NCI-H2171 treated with DMSO at 0.1 percent for 48 hours (cell line): Measurements from ENCODE around the gene MIB2.
"Not testable (repeated sequence)": the region's sequence is repeated elsewhere in the genome, so short reads cannot be mapped to it uniquely, and the experiment has no call there.

Experiments used
- DNase-seq: peaks from one replicate; lab custom pipeline; 2025; lab: John Stamatoyannopoulos, UW

MIB2 gene

DNA sequence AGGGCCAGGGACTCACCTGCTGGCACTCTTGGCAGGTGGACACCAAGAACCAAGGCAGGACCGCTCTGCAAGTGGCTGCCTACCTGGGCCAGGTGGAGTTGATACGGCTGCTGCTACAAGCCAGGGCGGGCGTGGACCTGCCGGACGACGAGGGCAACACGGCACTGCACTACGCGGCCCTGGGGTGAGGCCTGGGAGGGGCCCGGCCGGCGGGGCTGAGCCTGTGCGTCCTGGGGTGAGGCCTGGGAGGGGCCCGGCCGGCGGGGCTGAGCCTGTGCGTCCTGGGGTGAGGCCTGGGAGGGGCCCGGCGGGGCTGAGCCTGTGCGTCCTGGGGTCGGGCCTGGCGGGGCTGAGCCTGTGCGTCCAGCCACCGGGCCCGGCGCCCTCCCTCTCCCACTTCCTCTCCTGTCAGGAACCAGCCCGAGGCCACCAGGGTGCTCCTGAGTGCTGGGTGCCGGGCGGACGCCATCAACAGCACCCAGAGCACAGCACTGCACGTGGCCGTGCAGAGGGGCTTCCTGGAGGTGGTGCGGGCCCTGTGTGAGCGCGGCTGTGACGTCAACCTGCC lies 12.0 kb downstream of the MIB2 start:
- no peak for DNase-seq

DNA sequence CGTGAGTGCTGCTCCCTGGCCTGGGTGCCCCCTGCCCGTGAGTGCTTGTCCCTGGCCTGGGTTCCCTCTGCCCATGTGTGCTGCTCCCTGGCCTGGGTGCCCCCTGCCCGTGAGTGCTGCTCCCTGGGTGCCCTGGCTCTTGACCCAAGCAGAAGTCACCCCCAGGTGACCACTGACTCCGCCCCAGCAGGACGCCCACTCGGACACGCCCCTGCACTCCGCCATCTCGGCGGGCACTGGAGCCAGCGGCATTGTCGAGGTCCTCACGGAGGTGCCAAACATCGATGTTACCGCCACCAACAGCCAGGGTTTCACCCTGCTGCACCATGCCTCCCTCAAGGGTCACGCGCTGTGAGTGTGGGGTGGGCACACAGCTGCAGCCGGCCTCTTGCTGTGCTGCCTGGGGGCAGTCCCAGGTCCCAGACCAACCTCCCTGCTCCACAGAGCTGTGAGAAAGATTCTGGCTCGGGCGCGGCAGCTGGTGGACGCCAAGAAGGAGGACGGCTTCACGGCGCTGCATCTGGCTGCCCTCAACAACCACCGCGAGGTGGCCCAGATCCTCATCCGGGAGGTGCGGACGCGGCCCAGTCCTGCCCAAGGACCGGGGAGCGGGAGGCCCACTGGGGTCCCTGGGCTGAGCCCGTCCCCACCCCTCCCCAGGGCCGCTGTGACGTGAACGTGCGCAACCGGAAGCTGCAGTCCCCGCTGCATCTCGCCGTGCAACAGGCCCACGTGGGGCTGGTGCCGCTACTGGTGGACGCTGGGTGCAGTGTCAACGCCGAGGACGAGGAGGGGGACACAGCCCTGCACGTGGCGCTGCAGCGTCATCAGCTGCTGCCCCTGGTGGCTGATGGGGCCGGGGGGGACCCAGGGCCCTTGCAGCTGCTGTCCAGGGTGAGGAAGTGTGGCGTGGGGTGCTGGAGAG lies 12.8 kb downstream of the MIB2 start:
- DNase-seq: no peak

GRCh38 chr1:1628754-1629429 lies 13.6 kb downstream of the MIB2 start:
- peak; percentile 66 for DNase-seq

- peak; percentile 93 for DNase-seq
These were observed 14.3 kb downstream of the MIB2 start for GRCh38 chr1:1629430-1630190.

GRCh38 chr1:1630191-1630964 lies 15.1 kb downstream of the MIB2 start:
- DNase-seq: peak; percentile 96

GRCh38 chr1:1630965-1631781 lies 15.9 kb downstream of the MIB2 start:
- DNase-seq: peak; percentile 25

DNA sequence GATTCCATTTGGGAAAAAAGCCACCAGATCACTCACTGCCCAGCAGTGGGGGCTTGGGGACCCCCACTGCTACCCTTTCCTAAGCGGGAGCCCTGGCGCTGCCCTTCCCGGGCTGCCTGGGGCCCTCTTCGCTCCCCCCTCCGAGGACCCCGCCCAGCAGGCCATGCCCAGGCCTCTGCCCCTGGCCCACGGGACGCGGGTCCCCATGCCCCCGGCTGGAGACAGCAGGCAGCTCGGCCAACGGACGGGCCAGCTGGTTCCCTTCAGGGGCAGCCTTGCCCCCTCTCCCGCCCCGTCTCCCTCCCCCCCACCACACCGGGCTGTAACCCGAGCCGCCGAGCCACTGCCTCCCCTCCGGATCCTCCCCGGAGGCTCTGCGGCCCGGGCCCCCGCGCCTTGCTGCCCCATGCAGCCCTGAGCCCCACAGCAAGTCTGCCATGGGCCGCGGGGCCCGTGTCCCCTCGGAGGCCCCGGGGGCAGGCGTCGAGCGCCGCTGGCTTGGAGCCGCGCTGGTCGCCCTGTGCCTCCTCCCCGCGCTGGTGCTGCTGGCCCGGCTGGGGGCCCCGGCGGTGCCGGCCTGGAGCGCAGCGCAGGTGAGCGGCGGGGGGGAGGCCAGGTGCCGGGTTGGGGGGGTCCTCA lies 16.6 kb downstream of the MIB2 start, which contains the start of gene MMP23B:
Gene MMP23B (plus strand): TSS at position 392 of the 639 bp plus-strand sequence. CDS start 46 bp downstream, at position 438.
- DNase-seq: no peak

DNA sequence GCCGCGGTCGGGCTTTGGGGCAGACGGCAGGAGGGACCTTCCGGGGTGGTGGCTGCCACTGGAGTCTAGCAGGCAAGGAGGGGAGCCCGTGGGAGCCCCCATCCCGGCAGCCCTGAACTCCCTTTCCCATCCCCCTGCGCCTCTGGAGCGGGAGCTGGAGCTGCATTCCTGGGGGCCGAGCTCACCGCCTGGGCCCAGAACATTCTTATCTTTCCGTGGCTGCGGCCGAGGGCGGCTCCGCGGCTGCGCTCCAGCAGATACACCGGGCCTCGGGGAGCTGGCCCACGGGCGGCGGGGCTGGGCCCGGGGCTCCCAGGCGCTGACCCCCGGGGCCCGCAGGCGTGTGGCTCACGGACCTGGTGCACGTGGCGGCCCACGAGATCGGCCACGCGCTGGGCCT lies 18.1 kb downstream of the MIB2 start:
- DNase-seq: not testable (repeated sequence)

DNA sequence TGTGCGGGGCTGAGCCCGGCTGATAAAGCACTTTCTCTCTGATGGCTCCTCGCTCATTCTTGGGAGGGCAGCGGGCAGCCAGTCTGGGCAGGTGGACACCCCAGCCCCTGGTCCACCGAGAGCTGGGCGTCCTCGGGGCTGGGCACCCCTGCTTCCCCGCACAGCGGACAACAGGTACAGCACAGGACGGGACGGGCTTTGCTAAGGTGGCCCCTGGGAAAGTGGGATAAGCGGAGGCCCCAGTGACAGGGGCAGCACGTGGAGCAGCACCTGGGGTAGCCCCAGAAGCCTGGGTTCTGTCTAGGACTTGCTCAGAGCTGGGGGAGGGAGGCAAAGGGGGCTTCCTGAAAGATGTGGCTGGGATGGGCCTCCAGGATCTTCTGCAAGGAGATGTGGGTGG lies 19.3 kb downstream of the MIB2 start:
- not testable (repeated sequence) for DNase-seq

GRCh38 chr1:1636621-1637478 lies 21.6 kb downstream of the MIB2 start:
- not testable (repeated sequence) for DNase-seq

DNA sequence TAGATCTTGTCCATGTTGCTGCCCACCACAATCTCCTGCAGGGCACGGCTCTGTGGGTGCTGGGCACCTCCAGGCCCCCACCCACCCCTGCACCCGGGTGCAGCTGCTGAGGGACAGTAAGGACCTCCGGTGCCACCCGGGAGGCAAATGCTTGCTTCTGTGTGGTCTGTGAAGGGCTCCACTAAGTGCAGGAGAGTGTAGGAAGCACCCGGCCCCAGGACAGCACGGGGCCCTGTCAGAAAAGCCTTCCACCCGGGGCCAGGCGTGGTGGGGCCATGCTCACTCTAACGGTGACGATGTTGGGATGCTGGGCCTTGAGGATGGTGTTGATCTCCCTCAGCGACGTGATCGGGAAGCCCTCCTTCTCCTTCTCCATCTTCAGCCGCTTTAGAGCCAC lies 22.2 kb downstream of the MIB2 start:
- not testable (repeated sequence) for DNase-seq

- DNase-seq: not testable (repeated sequence)
These were observed 23.2 kb downstream of the MIB2 start for GRCh38 chr1:1638528-1638927.

DNA sequence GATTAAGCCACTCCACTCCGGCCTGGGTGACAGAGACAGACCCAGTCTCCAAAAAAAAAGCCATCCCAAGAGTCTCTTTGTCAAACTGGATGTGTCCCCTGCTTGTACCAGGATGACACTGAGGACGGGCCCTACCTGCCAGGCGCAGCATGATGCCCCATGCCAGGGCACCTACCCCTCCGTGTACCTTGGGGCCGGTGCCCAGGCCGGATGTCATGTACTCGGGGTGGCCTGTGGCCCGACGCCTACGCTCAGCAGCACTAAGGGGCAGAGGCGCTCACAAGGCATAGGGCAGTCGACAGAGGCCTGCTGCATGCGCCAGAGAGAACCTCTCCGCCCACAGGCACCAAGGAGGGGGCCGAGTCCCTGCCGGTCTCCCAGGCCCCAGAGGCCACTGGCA lies 24.1 kb downstream of the MIB2 start:
- not testable (repeated sequence) for DNase-seq

DNA sequence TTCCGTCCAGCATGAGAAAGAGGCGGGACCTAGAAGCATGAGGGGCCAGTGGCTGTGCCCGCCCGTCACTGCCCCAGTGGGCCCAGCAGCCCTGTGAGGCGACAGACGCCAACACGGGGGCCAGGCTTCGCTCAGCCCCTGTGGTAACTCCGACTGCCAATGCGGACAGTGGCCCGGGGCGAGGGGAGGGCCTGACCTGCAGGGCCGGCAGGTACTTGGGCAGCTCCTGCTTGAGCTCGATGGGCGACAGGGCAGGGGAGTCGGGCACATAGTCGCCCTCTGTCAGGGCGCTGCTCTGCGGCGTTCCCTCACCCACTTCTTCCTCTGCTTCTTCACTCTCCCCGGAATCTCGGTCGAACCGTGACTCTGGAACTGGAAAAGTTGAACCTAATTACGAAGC lies 24.8 kb downstream of the MIB2 start:
- DNase-seq: not testable (repeated sequence)

DNA sequence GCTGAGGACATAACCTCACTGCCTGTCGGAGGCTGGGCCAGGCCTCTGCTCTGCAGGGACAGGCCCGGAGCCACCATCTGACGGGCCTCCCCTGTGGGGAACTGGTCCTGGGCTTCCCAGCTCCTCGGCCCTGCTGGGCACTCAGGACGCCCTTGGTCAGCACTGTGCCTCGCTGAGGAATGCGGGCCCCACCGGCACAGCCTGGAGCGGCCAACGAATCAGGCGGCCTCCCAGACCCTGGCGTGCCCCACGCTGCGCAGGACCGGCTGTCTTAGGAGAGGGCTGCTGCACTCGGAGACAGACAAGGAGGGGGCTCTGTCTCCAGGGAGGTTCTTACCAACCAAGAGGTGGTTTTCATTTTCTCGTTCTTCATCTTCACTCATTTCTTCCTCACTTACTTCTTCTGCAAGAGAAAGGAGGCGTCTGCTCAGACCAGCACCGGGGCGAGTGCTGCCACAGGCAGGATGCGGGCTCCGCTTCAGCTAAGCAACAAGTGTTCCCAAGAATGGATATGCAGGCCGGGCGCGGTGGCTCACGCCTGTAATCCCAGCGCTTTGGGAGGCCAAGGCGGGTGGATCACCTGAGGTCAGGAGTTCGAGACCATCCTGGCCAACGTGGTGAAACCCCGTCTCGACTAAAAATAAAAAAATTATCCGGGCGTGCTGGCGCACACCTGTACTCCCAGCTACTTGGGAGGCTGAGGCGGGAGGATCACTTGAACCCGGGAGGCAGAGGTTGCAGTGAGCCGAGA lies 25.6 kb downstream of the MIB2 start:
- DNase-seq: not testable (repeated sequence)

DNA sequence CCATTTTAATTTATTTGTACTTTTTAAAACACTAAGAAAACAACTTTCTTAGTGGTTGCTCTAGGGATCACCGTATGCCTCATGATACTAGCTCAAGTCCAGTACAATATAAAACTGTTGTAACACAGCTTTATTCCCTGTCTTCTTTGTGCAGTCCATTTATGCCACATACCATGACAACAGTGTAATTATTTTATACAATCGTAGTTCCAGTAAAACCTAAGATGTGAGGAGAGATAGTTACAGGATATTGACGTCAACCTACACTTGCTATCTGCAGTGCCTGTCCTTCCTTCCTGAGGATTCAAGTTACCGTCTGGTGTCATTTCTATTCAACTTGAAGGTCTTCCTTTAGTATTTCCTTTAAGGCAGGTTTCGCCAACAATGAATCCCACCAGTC lies 31.0 kb downstream of the MIB2 start:
- DNase-seq: not testable (repeated sequence)

DNA sequence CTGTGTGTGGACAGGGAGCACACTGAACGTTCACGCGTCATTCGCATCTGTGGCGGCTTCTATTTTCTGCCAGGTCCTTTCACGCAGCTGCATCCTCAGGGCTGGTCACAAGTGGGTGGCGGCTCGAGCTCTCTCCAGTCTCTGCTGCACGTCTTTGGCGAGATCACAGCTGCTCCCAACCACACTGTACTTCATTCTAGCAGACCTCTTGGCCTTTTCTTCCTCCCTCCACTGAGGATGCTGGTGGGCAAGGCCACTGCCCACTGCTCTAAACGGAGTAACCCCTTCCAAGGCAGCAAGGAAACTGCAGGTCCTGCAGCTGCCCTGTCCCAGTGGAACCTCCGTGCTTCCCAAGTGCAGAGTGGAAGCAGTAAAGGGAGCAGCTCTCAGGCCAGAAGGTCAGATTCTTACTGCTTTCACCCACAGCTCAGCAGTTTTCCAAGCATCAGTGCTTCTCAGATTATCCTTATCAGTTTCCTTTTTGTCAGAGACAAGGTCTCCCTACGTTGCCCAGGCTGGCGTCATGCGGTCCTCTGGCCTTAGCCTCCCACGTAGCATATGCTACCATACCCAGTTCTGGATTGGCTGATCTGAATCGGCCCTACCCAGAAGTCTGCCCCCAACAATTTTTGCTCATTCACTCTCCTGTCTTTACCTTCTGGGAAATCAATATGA lies 32.4 kb downstream of the MIB2 start:
- not testable (repeated sequence) for DNase-seq
